GM23338 (cell line): ENCODE measurements around the gene CHIA. TPM values are rescaled to one million over a fixed set of nuclear protein-coding genes. Genes with fewer than 3 reads are reported as not detected.
"Not testable (repeated sequence)": the region's sequence is repeated elsewhere in the genome, so short reads cannot be mapped to it uniquely, and the experiment has no call there.

Experiments
- ATAC-seq: fragments of 200-7000 bp; cut with Tn5 transposase; 3 replicates; pipeline ENCODE4 v1.9.1; 2020
- DNase-seq: peaks from one replicate; pipeline ENCODE4 v3.0.0-alpha.2; 2015; ENCODE audit warnings: low spot score
- H2AFZ ChIP-seq: fragments of 200-600 bp; sonication (generic); 2 replicates; pipeline ENCODE4 v1.8.0; 2016; ENCODE audit warnings: antibody characterized with exemption, mild to moderate bottlenecking, moderate library complexity
- H3F3A ChIP-seq: fragments of 200-600 bp; sonication (generic); replicated peaks from 2 replicates; pipeline ENCODE4 v1.8.0; 2017; ENCODE audit warnings: antibody characterized with exemption, mixed run types, low read depth
- H3K27ac ChIP-seq: fragments of 200-600 bp; sonication (generic); 2 replicates; pipeline ENCODE4 v1.6.1; 2016; ENCODE audit warnings: low read depth
- H3K27me3 ChIP-seq: fragments of 200-600 bp; sonication (generic); 2 replicates; pipeline ENCODE4 v1.8.0; 2016; ENCODE audit warnings: mild to moderate bottlenecking, mixed run types, moderate library complexity; ENCODE audit not compliant: insufficient read depth
- H3K36me3 ChIP-seq: fragments of 200-600 bp; sonication (generic); 2 replicates; pipeline ENCODE4 v1.8.0; 2016; ENCODE audit warnings: mild to moderate bottlenecking; ENCODE audit not compliant: insufficient read depth
- H3K4me1 ChIP-seq: fragments of 200-600 bp; sonication (generic); 2 replicates; pipeline ENCODE4 v1.8.0; 2016; ENCODE audit warnings: mild to moderate bottlenecking, moderate library complexity; ENCODE audit not compliant: insufficient read depth
- H3K4me2 ChIP-seq: fragments of 200-600 bp; sonication (generic); 2 replicates; pipeline ENCODE4 v1.7.1; 2017; ENCODE audit warnings: mixed run types
- H3K4me3 ChIP-seq: fragments of 200-600 bp; sonication (generic); 2 replicates; pipeline ENCODE4 v1.6.1; 2016; ENCODE audit warnings: mixed run types
- H3K79me2 ChIP-seq: fragments of 200-600 bp; sonication (generic); replicated peaks from 2 replicates; pipeline ENCODE4 v1.8.0; 2017; ENCODE audit warnings: mild to moderate bottlenecking; ENCODE audit not compliant: insufficient read depth
- H3K9me2 ChIP-seq: fragments of 200-600 bp; sonication (generic); 2 replicates; pipeline ENCODE4 v1.8.0; 2017; ENCODE audit not compliant: insufficient read depth
- H4K20me1 ChIP-seq: fragments of 200-600 bp; sonication (generic); replicated peaks from 2 replicates; pipeline ENCODE4 v1.8.0; 2017; ENCODE audit warnings: mild to moderate bottlenecking; ENCODE audit not compliant: insufficient read depth
- H3K27ac Mint-ChIP-seq: 2 replicates; pipeline ENCODE4 v1.8.0; 2020; ENCODE audit warnings: inconsistent platforms, mild to moderate bottlenecking, moderate library complexity, mixed read lengths
- H3K27me3 Mint-ChIP-seq: 3 replicates; pipeline ENCODE4 v1.8.0; 2022; ENCODE audit warnings: low read depth, mild to moderate bottlenecking, moderate library complexity, mixed read lengths, inconsistent platforms; ENCODE audit not compliant: insufficient read depth, poor library complexity
- H3K36me3 Mint-ChIP-seq: 3 replicates; pipeline ENCODE4 v1.8.0; 2021; ENCODE audit warnings: low read depth, mild to moderate bottlenecking, inconsistent platforms, moderate library complexity, mixed read lengths
- H3K4me1 Mint-ChIP-seq: 3 replicates; pipeline ENCODE4 v1.8.0; 2020; ENCODE audit warnings: mild to moderate bottlenecking, inconsistent platforms, mixed read lengths
- H3K4me3 Mint-ChIP-seq: 3 replicates; pipeline ENCODE4 v1.8.0; 2021; ENCODE audit warnings: moderate library complexity, mild to moderate bottlenecking, inconsistent platforms, mixed read lengths
- H3K9me3 Mint-ChIP-seq: 3 replicates; pipeline ENCODE4 v1.8.0; 2020; ENCODE audit warnings: moderate library complexity, mild to moderate bottlenecking, inconsistent platforms, mixed read lengths
- EZH2 ChIP-seq: fragments of 200-600 bp; sonication (generic); IDR thresholded peaks from one replicate; pipeline ENCODE4 v1.8.0; 2017; ENCODE audit warnings: antibody characterized with exemption, mild to moderate bottlenecking, low read depth; ENCODE audit not compliant: unreplicated experiment
- EZH2phosphoT487 ChIP-seq: fragments of 200-600 bp; sonication (generic); IDR thresholded peaks from one replicate; pipeline ENCODE4 v1.8.1; 2018; ENCODE audit warnings: antibody characterized with exemption; ENCODE audit not compliant: unreplicated experiment
- JUNB ChIP-seq: IDR thresholded peaks from one replicate; pipeline ENCODE4 v1.6.1; 2016; ENCODE audit warnings: antibody characterized with exemption; ENCODE audit not compliant: unreplicated experiment
- NANOG ChIP-seq: IDR thresholded peaks from 2 replicates; pipeline ENCODE4 v1.6.1; 2016; ENCODE audit warnings: antibody characterized with exemption, borderline replicate concordance
- POLR2AphosphoS5 ChIP-seq: IDR thresholded peaks from 2 replicates; pipeline ENCODE4 v1.6.1; 2016; ENCODE audit warnings: antibody characterized with exemption, low read depth
- STAT1 ChIP-seq: IDR thresholded peaks from one replicate; pipeline ENCODE4 v1.6.1; 2016; ENCODE audit warnings: antibody characterized with exemption; ENCODE audit not compliant: unreplicated experiment
- ZNF114 ChIP-seq: fragments of 250-450 bp; sonication (Bioruptor Pico); IDR thresholded peaks from 2 replicates; pipeline ENCODE4 v1.5.0; 2020; ENCODE audit warnings: mild to moderate bottlenecking, moderate library complexity
- ZNF331 ChIP-seq: fragments of 250-450 bp; sonication (Bioruptor Pico); IDR thresholded peaks from 2 replicates; pipeline ENCODE4 v1.5.0; 2020; ENCODE audit warnings: low read depth, mild to moderate bottlenecking, moderate library complexity
- polyA plus RNA-seq: library from polyadenylated mRNA; unstranded; fragments of >200 nt; fragmentation: Nextera tagmentation; extraction: Ambion mirVana; gene quantifications from 2 replicates; pipeline ENCODE4 v1.2.1, GENCODE V29; 2016
- total RNA-seq: library from RNA; depleted of rRNA; stranded (reverse); fragments of >200 nt; shearing (Covaris generic); gene quantifications from 2 replicates; pipeline ENCODE4 v1.2.3, GENCODE V29; 2014
- TF ChIP-seq, protein P1 (sequence below): IDR thresholded peaks from one replicate; pipeline ENCODE4 v1.6.1; 2018; ENCODE audit warnings: antibody characterized with exemption; ENCODE audit not compliant: unreplicated experiment
- TF ChIP-seq, protein P2 (sequence below), 2 experiments: fragments of 200-600 bp in 1 of 2; sonication (generic) in 1 of 2; conservative IDR thresholded peaks; 2 replicates each; pipeline versions ENCODE4 v1.5.1 to v1.6.1; 2016 to 2017; ENCODE audit warnings: antibody characterized with exemption in 2 of 2, low read depth in 2 of 2, mild to moderate bottlenecking in 2 of 2, moderate library complexity in 1 of 2

The CHIA gene
- total and polyA plus RNA-seq, 2 experiments from 2014 or later: not detected

DNA sequence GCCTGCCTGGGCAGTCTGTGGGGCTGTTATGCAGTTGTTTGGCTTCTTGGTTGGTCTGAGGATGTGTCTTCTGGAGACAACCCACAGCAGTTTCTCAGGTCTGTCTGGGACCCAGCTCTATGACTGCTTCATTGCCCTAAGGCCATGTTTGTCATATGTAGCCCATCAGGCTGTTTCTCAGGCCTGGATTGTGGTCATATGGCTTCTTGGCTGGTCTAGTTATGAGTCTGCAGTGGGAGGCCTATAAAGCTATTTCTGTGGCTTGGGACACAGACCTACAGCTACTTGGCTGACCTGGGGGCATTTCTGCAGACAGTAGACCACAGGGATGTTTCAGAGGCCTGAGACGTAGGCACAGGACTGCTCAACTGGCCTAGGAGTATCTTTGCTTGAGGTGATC, 41.5 kb downstream of the CHIA start:
- Histone ChIP-seq H4K20me1 (no peaks in the 10 kb centered on the region), H3K4me1 (no peaks in the 10 kb centered on the region), H3K4me3 (no peak overlapping the region), H3K4me2 (no peak overlapping the region), H3K9me2 (peaks cover 3% of the 10 kb centered on the region; the same call in 1 of the 2 replicates), H3K79me2 (no peaks in the 10 kb centered on the region), H3K27ac (no peak overlapping the region), H2AFZ (no peak overlapping the region), H3K36me3 (no peaks in the 10 kb centered on the region), H3K27me3 (no peaks in the 10 kb centered on the region), H3F3A (no peaks in the 10 kb centered on the region)
- no peak overlapping the region for H3K4me3 Mint-ChIP-seq
- no peak overlapping the region for H3K27ac Mint-ChIP-seq
- no peaks in the 10 kb centered on the region for H3K4me1 Mint-ChIP-seq
- no peak for ATAC-seq
- H3K36me3 Mint-ChIP-seq: peaks cover 6% of the 10 kb centered on the region
- no peak for DNase-seq
- peaks cover 8% of the 10 kb centered on the region for H3K27me3 Mint-ChIP-seq
- TF ChIP-seq NANOG (no peak), POLR2AphosphoS5 (no peak), ZNF114 (CRISPR knock-in tag) (no peak), EZH2phosphoT487 (no peak), STAT1 (no peak), EZH2 (no peak), JUNB (no peak), ZNF331 (CRISPR knock-in tag) (no peak)
- TF ChIP-seq, protein P1, sequence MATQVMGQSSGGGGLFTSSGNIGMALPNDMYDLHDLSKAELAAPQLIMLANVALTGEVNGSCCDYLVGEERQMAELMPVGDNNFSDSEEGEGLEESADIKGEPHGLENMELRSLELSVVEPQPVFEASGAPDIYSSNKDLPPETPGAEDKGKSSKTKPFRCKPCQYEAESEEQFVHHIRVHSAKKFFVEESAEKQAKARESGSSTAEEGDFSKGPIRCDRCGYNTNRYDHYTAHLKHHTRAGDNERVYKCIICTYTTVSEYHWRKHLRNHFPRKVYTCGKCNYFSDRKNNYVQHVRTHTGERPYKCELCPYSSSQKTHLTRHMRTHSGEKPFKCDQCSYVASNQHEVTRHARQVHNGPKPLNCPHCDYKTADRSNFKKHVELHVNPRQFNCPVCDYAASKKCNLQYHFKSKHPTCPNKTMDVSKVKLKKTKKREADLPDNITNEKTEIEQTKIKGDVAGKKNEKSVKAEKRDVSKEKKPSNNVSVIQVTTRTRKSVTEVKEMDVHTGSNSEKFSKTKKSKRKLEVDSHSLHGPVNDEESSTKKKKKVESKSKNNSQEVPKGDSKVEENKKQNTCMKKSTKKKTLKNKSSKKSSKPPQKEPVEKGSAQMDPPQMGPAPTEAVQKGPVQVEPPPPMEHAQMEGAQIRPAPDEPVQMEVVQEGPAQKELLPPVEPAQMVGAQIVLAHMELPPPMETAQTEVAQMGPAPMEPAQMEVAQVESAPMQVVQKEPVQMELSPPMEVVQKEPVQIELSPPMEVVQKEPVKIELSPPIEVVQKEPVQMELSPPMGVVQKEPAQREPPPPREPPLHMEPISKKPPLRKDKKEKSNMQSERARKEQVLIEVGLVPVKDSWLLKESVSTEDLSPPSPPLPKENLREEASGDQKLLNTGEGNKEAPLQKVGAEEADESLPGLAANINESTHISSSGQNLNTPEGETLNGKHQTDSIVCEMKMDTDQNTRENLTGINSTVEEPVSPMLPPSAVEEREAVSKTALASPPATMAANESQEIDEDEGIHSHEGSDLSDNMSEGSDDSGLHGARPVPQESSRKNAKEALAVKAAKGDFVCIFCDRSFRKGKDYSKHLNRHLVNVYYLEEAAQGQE: no peak
- TF ChIP-seq, protein P2, sequence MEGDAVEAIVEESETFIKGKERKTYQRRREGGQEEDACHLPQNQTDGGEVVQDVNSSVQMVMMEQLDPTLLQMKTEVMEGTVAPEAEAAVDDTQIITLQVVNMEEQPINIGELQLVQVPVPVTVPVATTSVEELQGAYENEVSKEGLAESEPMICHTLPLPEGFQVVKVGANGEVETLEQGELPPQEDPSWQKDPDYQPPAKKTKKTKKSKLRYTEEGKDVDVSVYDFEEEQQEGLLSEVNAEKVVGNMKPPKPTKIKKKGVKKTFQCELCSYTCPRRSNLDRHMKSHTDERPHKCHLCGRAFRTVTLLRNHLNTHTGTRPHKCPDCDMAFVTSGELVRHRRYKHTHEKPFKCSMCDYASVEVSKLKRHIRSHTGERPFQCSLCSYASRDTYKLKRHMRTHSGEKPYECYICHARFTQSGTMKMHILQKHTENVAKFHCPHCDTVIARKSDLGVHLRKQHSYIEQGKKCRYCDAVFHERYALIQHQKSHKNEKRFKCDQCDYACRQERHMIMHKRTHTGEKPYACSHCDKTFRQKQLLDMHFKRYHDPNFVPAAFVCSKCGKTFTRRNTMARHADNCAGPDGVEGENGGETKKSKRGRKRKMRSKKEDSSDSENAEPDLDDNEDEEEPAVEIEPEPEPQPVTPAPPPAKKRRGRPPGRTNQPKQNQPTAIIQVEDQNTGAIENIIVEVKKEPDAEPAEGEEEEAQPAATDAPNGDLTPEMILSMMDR (conservative IDR thresholded peaks at IDR 0.05; ENCODE audit: low read depth in 2 of 2): no peak
- H3K9me3 Mint-ChIP-seq: peaks cover 33% of the 10 kb centered on the region

GRCh38 chr1:111334169-111334568, 43.5 kb downstream of the CHIA start:
- no peak overlapping the region for H3K4me2 ChIP-seq

GRCh38 chr1:111335214-111335877, 44.7 kb downstream of the CHIA start:
- H3K9me2 ChIP-seq, H3K4me3 Mint-ChIP-seq, H2AFZ ChIP-seq, H3K4me1 Mint-ChIP-seq, H3K79me2 ChIP-seq, H3K27me3 ChIP-seq, H3K4me2 ChIP-seq, DNase-seq, H3K27me3 Mint-ChIP-seq, H3K4me1 ChIP-seq, H3K27ac Mint-ChIP-seq, H4K20me1 ChIP-seq, H3K4me3 ChIP-seq, H3K36me3 ChIP-seq, H3F3A ChIP-seq, H3K27ac ChIP-seq, ATAC-seq, H3K36me3 Mint-ChIP-seq: not testable (repeated sequence)
- H3K9me3 Mint-ChIP-seq: peaks cover 26% of the 10 kb centered on the region

More at GRCh38 chr1:111334169-111334568, 43.5 kb downstream of the CHIA start:
- Mint-ChIP-seq H3K27me3 (peaks cover 8% of the 10 kb centered on the region), H3K4me1 (no peaks in the 10 kb centered on the region), H3K36me3 (peaks cover 4% of the 10 kb centered on the region), H3K27ac (no peak overlapping the region), H3K9me3 (peaks cover 30% of the 10 kb centered on the region), H3K4me3 (no peak overlapping the region)
- H3K4me3 ChIP-seq: no peak overlapping the region
- no peaks in the 10 kb centered on the region for H3F3A ChIP-seq
- TF ChIP-seq, protein P2 (conservative IDR thresholded peaks at IDR 0.05; ENCODE audit: low read depth in 2 of 2): peak; percentile 83 to 86
- TF ChIP-seq ZNF331 (CRISPR knock-in tag): no peak
- no peaks in the 10 kb centered on the region for H3K27me3 ChIP-seq
- H4K20me1 ChIP-seq: no peaks in the 10 kb centered on the region
- no peak overlapping the region for H3K27ac ChIP-seq
- DNase-seq (peak; percentile 80), ATAC-seq (peak; percentile 91)
- no peaks in the 10 kb centered on the region for H3K79me2 ChIP-seq
- H3K9me2 ChIP-seq: peaks cover 2% of the 10 kb centered on the region; the same call in 1 of the 2 replicates
- no peaks in the 10 kb centered on the region for H3K4me1 ChIP-seq
- H2AFZ ChIP-seq: no peak overlapping the region
- H3K36me3 ChIP-seq: no peaks in the 10 kb centered on the region
